HG02763 (cell line): ENCODE measurements around the gene PKIB.

Source experiments
- ATAC-seq: cut with Tn5 transposase; IDR thresholded peaks from one replicate; pipeline ENCODE4 v1.9.1; 2021; ENCODE audit warnings: mild to moderate bottlenecking, moderate library complexity; ENCODE audit not compliant: unreplicated experiment

PKIB gene

GRCh38 chr6:122702841-122703240 lies 92.6 kb downstream of the PKIB start:
- no peak for ATAC-seq

GRCh38 chr6:122704066-122704465 lies 93.9 kb downstream of the PKIB start:
- no peak for ATAC-seq

DNA sequence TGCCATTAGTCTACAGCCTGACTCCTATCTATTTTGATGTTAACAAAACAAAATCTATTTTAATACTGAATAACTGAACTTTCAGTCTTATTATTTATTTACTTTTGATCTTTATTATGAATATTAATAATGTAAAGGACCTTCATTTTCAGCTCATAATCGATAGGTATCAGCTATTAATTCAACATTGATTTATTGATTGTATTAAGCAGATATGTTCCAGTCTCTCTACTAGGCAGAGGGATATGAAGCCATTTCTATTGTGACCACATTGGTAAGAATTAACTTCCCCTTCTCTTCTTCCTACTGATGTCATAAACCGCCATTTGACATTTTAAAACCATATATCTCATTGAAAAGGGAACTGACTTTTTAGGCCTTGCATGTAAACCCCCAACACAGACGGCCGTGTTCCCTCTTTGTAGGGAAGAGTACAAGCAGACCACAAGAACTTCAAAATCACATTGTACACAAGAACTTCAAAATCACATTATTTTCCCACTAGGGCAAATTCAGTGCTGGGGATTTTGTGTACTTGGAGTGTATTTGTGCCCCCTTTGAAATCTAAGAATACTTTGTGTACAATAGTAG lies 99.8 kb downstream of the PKIB start:
- ATAC-seq: no peak

DNA sequence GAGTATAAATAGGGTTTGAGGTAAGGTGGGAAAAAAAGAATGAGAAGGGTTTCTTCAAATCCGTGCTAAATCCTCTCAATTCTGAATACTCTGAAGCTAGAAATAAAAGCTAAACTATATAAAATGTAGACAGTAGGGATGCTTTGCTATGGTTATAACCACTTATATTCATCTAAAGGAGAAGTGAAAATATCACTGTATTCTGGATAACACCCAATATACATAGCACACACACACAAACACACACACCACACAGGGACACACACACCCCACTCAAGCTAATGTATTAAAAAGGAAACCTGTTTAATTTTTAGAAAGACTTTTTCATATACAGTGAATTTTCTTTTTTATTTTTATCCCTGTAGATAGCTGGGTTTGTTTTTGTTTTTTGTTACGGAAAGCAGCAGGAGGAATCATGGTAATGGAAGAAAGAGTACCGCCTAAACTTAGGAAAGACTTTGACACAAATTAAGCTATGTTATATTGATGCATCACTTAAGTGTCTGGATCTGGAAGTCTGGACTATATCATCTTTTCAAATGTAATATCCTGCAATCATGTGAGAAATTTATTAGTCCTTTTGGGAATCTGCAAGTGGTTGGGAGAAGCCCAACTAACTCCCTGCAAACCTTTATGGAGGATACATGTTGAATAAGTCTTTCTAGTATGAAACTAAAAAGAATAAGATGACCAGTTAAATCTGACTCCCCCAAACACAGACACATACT lies 100.9 kb downstream of the PKIB start:
- ATAC-seq: no peak

GRCh38 chr6:122712093-122712447 lies 101.9 kb downstream of the PKIB start:
- ATAC-seq: no peak

DNA sequence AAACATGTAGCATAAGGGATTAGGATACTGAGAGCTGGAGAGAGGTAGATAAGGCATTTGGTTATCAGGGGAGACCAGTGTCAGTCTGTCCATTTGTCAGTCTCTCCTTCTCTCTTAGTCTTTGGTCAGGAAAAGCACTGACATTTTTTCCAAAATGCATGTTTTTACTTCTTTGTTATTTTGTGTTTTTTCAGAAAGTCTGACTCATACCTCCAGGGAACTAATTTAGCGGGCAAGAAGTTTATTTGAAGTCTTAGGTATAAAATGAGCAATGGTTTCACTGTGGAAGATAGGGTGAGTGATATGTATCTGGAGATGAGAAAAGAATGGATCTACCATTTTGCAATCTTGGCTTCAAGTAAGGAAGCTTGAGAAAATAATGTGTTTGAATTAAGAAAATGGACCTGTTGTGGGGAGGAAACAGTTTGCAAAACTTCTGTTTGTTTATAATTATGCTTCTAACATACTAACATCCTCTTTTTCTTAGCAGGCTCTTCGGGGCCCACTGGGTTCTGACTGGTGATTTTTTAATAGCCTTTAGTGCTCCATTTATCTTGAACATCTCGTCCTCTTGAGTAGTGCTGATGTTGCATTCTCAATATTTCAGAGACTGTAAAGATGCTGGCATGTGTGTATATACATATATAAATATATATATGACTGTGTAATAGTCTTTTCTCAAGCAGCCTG lies 102.4 kb downstream of the PKIB start:
- ATAC-seq: no peak

DNA sequence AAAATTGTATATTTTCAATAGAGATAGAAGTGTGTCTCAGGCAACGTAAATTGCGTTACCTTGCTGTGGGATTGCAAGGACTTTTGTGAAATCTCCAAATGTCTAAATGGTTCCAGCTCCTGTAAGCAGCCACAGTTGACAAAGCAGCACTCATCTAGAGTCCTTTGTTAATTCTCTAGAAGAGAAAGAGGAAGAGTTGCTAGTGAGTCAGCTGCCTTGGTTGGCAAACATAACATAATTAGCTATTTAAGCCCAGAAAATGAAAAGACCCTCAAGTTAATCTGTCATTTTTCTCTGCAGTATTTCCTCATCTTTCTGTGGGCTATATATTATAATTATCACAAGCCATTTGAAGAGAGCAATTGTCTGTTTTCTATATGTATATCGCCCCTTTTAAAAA lies 102.9 kb downstream of the PKIB start:
- ATAC-seq: no peak

DNA sequence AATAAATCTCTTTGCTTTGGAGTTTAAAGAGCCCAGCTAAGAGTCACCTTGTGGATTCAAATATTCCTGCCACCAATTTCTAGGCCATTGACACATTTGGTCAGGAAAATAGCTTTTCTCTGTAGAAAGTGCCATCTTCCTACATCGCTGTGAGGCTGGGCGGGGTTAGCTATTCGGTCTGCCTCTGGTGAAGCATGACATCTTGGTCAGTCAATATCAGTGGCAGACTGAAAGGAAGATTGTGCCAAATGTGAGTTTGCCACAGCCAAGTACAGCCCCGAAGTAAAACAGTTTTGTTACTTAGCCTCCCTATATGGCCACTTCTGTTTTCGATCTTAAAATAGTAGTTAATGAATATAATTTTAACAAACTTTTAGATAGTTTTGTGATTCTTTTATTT lies 103.9 kb downstream of the PKIB start:
- ATAC-seq: no peak

GRCh38 chr6:122715725-122716124 lies 105.5 kb downstream of the PKIB start:
- ATAC-seq: no peak

- ATAC-seq: no peak
These were observed 107.1 kb downstream of the PKIB start for GRCh38 chr6:122717350-122717749.

DNA sequence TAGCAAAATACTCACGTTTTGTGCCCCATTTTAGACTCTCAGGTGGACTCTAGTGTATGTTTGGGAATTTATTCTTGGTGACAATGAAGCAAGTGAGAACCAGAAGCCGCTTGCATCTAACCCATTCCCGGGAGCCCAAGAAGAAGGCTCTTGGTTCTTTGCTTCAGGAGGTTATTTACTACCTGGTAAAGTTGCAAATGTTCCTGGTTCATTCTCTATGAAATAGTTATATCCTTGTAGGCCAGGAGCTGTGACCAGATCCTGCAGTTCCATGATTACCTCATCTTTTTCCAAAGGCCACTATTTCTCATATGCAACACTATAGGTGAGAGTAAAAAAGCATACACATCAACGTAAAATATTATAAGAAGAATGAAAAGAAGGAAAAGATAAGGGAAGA lies 108.4 kb downstream of the PKIB start:
- ATAC-seq: no peak

DNA sequence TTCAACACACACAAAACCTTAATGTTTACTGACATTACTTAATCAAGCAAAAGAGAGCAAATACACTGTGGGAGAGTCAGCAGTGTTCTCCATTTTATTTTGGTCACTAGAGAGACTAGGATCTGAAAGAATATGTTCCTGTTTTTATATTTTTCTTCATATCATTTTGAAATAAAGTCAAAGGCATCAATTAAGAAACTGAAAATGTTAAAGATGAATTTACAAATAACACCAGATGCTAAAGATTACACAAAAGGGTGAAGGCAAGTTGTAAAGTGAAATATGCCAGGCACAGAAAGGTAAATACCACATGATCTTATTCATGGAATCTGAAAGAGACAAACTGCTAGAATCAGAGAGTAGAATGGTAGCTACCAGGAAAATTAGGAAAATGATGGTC lies 109.0 kb downstream of the PKIB start:
- ATAC-seq: no peak

GRCh38 chr6:122722746-122723145 lies 112.5 kb downstream of the PKIB start:
- no peak for ATAC-seq

- ATAC-seq: no peak
These were observed 116.4 kb downstream of the PKIB start for GRCh38 chr6:122726649-122727048.

DNA sequence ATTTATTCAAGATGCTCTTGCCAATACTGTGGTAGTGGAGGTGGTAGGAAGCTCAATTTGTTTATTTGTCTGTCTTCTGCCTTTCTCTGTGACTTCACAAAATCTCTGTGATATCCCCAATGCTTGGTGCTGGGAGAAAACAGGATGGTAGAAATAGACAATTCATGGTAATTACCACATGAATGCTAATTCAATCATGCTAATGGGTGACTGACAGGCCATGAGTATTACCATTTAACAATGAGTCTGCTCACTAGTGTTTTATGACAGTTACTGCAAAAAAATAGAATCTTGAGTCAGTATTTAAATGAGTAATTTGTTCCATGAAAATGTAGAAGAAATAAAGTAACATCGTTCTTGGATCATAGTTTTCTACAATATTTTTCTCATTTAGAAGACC lies 117.0 kb downstream of the PKIB start:
- ATAC-seq: no peak

DNA sequence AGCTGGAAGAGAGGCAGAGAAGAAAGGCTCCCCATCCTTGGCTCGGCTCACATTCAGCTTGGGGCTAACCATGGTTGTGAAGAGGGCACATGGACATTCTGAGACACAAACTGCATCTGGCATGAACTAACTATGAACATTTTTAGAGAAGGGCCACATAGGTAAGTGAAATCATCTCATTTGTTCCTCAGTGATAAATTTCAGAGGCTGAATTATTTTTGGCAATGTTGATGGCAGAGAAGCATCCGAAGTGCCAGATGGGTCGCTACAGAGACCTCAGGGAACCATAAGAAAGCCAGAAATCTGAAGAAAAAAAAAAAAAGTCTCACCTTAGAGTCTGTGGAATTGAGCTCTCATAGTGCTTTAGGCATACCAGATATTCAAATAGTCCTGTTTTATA lies 120.1 kb downstream of the PKIB start:
- ATAC-seq: no peak

DNA sequence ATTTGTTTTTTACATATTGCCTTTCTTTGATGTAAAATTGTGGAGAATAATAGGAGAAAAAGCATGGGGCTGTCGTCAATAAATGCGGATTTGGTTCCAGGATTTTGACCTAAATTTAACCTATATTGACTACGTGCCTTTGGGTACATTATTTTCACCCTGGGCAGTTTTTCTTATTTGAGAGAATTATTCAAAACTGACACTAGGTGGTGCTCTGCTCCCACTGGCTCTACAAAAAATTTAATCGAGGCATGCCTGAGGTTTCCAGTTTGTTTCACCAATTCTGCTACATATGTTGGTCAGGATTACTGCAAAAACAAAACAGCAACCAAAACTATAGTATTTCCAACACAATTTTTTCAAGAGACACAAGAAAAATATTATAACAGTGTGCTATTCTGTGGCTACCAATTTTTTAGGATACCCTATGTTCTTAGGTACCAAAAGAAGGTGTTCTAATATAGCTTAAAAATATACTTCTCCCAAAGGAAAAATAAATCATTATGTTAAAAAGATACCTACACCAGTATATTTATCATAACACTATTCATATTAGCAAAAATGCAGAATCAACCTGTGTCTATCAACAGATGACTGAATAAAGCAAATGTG lies 120.7 kb downstream of the PKIB start:
- no peak for ATAC-seq

- no peak for ATAC-seq
These were observed 123.1 kb downstream of the PKIB start for GRCh38 chr6:122733259-122733658.

- ATAC-seq: no peak
These were observed 124.6 kb downstream of the PKIB start for GRCh38 chr6:122734529-122735395.

DNA sequence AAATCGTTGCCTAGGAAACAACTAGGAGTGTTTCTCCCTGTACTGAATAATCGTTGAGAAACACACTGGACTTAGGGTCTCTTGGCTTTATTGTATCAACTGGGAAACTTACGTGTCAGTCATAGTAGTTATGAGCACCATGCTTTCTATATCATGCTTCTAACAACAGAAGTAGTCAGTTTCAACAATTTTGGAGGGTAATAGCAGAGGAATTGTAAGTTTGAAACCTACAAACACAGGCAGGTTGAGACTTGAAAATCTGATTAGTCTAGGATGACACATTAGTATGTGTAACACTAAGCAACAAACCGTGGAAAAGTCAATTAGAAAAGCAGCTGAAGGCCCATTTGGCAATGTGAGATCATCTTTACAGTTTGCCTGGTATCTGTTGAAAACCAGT lies 125.4 kb downstream of the PKIB start:
- ATAC-seq: no peak

DNA sequence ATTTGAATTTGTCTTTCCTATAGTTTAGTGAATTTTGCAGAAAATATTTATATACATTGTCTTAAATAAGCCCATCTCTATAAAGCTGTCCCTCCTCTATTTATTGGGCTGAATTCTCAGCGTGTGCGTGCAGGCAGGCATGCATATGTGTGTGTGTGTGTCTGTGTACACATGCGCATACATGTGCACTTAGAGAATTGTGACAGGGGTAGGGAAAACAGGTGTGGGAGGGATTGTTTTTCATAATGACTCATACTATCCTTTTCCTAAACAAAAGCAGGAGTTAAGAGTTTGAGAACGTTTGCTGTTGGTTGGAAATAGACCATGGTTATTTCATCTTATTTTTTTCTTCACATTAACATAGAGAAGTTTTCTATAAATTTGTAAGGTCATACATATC lies 126.0 kb downstream of the PKIB start:
- ATAC-seq: no peak
